SU-DHL-6 (cell line): ENCODE measurements around the gene CCNDBP1.

ENCODE experiments used
- H2AFZ ChIP-seq: fragments of 200-600 bp; sonication (generic); 2 replicates; pipeline ENCODE4 v1.6.1; 2014; ENCODE audit warnings: low read depth, mild to moderate bottlenecking, moderate library complexity, mixed read lengths, antibody characterized with exemption, low read length; ENCODE audit not compliant: severe bottlenecking
- H3F3A ChIP-seq: fragments of 200-600 bp; shearing (Covaris generic); 2 replicates; pipeline ENCODE4 v1.6.0; 2016; ENCODE audit warnings: antibody characterized with exemption, mild to moderate bottlenecking; ENCODE audit not compliant: insufficient read depth
- H3K27ac ChIP-seq: fragments of 200-600 bp; sonication (generic); 2 replicates; pipeline ENCODE4 v1.5.1; 2016; ENCODE audit warnings: low read depth, mild to moderate bottlenecking, low read length, moderate library complexity, mixed read lengths
- H3K27me3 ChIP-seq: fragments of 200-600 bp; sonication (generic), shearing (Covaris generic); 2 replicates; pipeline ENCODE4 v1.6.0; 2014; ENCODE audit warnings: mild to moderate bottlenecking, low read length
- H3K36me3 ChIP-seq: fragments of 200-600 bp; sonication (generic); 2 replicates; pipeline ENCODE4 v1.6.1; 2014; ENCODE audit warnings: mild to moderate bottlenecking, low read length, mixed read lengths
- H3K4me2 ChIP-seq: fragments of 300-600, 200-600 bp; shearing (Covaris generic), sonication (generic); 2 replicates; pipeline ENCODE4 v1.6.0; 2014; ENCODE audit warnings: low read length, low read depth, mild to moderate bottlenecking; ENCODE audit not compliant: poor library complexity, severe bottlenecking
- H3K4me3 ChIP-seq: fragments of 200-600 bp; sonication (generic); 2 replicates; pipeline ENCODE4 v1.5.1; 2014; ENCODE audit warnings: antibody characterized with exemption, low read length, mild to moderate bottlenecking, mixed read lengths; ENCODE audit not compliant: insufficient read depth, poor library complexity, severe bottlenecking
- H3K79me2 ChIP-seq: fragments of 200-600 bp; sonication (generic); 2 replicates; pipeline ENCODE4 v1.6.1; 2014; ENCODE audit warnings: mild to moderate bottlenecking, low read length, moderate library complexity; ENCODE audit not compliant: insufficient read depth
- H3K9ac ChIP-seq: fragments of 200-600 bp; sonication (generic); 2 replicates; pipeline ENCODE4 v1.7.0; 2014; ENCODE audit warnings: mild to moderate bottlenecking, low read length
- H3K9me2 ChIP-seq: fragments of 200-600 bp; sonication (generic); replicated peaks from 2 replicates; pipeline ENCODE4 v1.6.1; 2014; ENCODE audit warnings: low read length; ENCODE audit not compliant: insufficient read depth
- H3K9me3 ChIP-seq: fragments of 200-600 bp; sonication (generic); 2 replicates; pipeline ENCODE4 v1.6.1; 2014; ENCODE audit warnings: low read length, mixed read lengths; ENCODE audit not compliant: insufficient read depth
- H4K20me1 ChIP-seq: fragments of 200-600 bp; sonication (generic); 2 replicates; pipeline ENCODE4 v1.6.1; 2014; ENCODE audit warnings: low read depth, mild to moderate bottlenecking, antibody characterized with exemption, low read length, moderate library complexity, mixed read lengths
- CTCF ChIP-seq: fragments of 200-600 bp; sonication (generic); IDR thresholded peaks from one replicate; pipeline ENCODE4 v1.5.1; 2017; ENCODE audit warnings: antibody characterized with exemption, mild to moderate bottlenecking, low read length, moderate library complexity; ENCODE audit not compliant: insufficient read depth, poor library complexity, severe bottlenecking
- EZH2phosphoT487 ChIP-seq: fragments of 200-600 bp; sonication (generic), shearing (Covaris generic); conservative IDR thresholded peaks from 2 replicates; pipeline ENCODE4 v1.6.1; 2018; ENCODE audit warnings: mild to moderate bottlenecking, antibody characterized with exemption, low read length, moderate library complexity, mixed read lengths

CCNDBP1 gene

DNA sequence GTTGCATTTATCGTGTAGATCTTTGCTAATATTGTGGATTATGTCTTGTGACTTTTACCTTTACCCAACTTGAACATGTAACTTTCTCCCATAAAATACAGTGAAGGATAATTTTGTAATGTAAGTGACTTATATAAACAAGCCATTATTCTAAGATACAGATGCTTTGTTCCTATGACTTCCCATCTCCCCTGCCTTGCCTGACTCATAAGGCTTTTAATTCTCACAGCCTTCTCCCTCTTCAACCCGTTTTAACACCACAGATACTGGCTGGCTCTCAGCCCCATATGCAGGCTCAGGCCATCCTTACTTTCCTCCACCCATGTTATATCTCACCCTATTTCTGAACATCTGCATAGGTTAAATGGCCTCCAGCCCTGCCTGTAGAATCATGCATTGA is 4.1 kb downstream of the CCNDBP1 start:
- H3K9ac ChIP-seq: no peak overlapping the region

DNA sequence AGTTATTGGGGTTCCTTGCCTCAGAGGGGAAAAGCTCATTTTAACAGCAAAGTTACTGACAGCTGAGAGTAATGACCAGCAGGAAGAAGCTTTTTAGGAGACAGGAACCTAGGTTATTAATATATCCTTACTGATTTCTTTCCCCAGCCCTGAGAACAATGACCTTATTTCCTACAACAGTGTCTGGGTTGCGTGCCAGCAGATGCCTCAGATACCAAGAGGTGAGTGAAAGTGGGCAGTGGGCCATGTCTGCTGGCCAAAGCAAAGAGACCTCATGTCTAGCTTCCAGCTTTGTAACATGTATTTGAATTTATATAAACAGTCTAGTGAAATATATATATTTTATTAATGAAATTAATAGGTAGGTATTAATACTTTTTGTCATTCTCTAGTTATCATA is 5.0 kb downstream of the CCNDBP1 start:
- Histone ChIP-seq H3K27me3 (no peaks in the 10 kb centered on the region), H3K9ac (no peak overlapping the region), H3K79me2 (peaks cover 14% of the 10 kb centered on the region), H3K9me3 (no peaks in the 10 kb centered on the region), H3K9me2 (no peaks in the 10 kb centered on the region), H3K27ac (no peak overlapping the region), H3F3A (0 out of 2 replicates have a peak, but pooled peaks cover 9% of the 10 kb centered on the region), H4K20me1 (no peaks in the 10 kb centered on the region), H2AFZ (no peak overlapping the region), H3K4me2 (no peak overlapping the region), H3K36me3 (peaks cover 28% of the 10 kb centered on the region; the same call in 1 of the 2 replicates), H3K4me3 (no peak overlapping the region)
- TF ChIP-seq EZH2phosphoT487 (no peak), CTCF (no peak)

More for the DNA sequence above, 4.1 kb downstream of the CCNDBP1 start:
- H3F3A ChIP-seq: peaks cover 16% of the 10 kb centered on the region
- H4K20me1 ChIP-seq: no peaks in the 10 kb centered on the region
- H3K27me3 ChIP-seq: no peaks in the 10 kb centered on the region
- H3K27ac ChIP-seq: no peak overlapping the region
- no peak overlapping the region for H3K4me2 ChIP-seq
- TF ChIP-seq CTCF (no peak), EZH2phosphoT487 (no peak)
- no peak overlapping the region for H3K4me3 ChIP-seq
- H3K79me2 ChIP-seq: peaks cover 14% of the 10 kb centered on the region
- no peaks in the 10 kb centered on the region for H3K9me3 ChIP-seq
- no peaks in the 10 kb centered on the region for H3K9me2 ChIP-seq
- H2AFZ ChIP-seq: no peak overlapping the region
- peaks cover 25% of the 10 kb centered on the region; the same call in 1 of the 2 replicates for H3K36me3 ChIP-seq

GRCh38 chr15:43193710-43194109 is 8.5 kb downstream of the CCNDBP1 start:
- H3K4me3 ChIP-seq: no peak overlapping the region
- no peak overlapping the region for H3K9ac ChIP-seq
- H4K20me1 ChIP-seq: no peaks in the 10 kb centered on the region
- H3K36me3 ChIP-seq: peaks cover 34% of the 10 kb centered on the region; the same call in 1 of the 2 replicates
- H3K4me2 ChIP-seq: no peak overlapping the region
- no peaks in the 10 kb centered on the region for H3K9me3 ChIP-seq
- H3K9me2 ChIP-seq: no peaks in the 10 kb centered on the region
- H2AFZ ChIP-seq: no peak overlapping the region
- no peak overlapping the region for H3K27ac ChIP-seq
- H3F3A ChIP-seq: 0 out of 2 replicates have a peak, but pooled peaks cover 5% of the 10 kb centered on the region
- no peaks in the 10 kb centered on the region for H3K79me2 ChIP-seq
- H3K27me3 ChIP-seq: no peaks in the 10 kb centered on the region
- TF ChIP-seq CTCF (no peak), EZH2phosphoT487 (no peak)
